CD14-positive monocyte (primary cell): ENCODE measurements around the gene SORBS1. TPM values are rescaled to one million over a fixed set of nuclear protein-coding genes. Genes with fewer than 3 reads are reported as not detected.

Experiments used
- DNase-seq, 3 donors: peaks; one replicate each; pipeline ENCODE4 v3.0.0-alpha.2; 2011 to 2022
- H2AFZ ChIP-seq: 2 replicates; pipeline ENCODE4 v1.6.0; 2012; ENCODE audit warnings: mild to moderate bottlenecking, low read depth, low read length, inconsistent platforms; ENCODE audit not compliant: insufficient read depth, poor library complexity, severe bottlenecking
- H3K27ac ChIP-seq, 2 donors: 1 replicate in 1 of 2; 2 replicates in 1 of 2; pipeline ENCODE4 v1.5.1; 2012 to 2013; ENCODE audit warnings: low read length in 2 of 2, control low read depth in 1 of 2, inconsistent platforms in 1 of 2, low read depth in 1 of 2, mild to moderate bottlenecking in 1 of 2
- H3K27me3 ChIP-seq, 2 donors: one replicate each; pipeline versions ENCODE4 v1.6.0 to v1.6.1; 2011 to 2013; ENCODE audit warnings: low read length in 2 of 2; ENCODE audit not compliant: control insufficient read depth in 2 of 2, insufficient read depth in 2 of 2
- H3K36me3 ChIP-seq, 2 donors: replicated peaks in 1 of 2; 1 replicate in 1 of 2; 2 replicates in 1 of 2; pipeline versions ENCODE4 v1.5.1 to v1.6.1; 2012 to 2013; ENCODE audit warnings: low read length in 2 of 2, control low read depth in 1 of 2, inconsistent platforms in 1 of 2, mild to moderate bottlenecking in 1 of 2; ENCODE audit not compliant: insufficient read depth in 2 of 2, control insufficient read depth in 1 of 2
- H3K4me1 ChIP-seq, 2 donors: 1 replicate in 1 of 2; 2 replicates in 1 of 2; pipeline versions ENCODE4 v1.5.1 to v1.6.1; 2012 to 2013; ENCODE audit warnings: low read length in 2 of 2, control low read depth in 1 of 2, inconsistent platforms in 1 of 2, mild to moderate bottlenecking in 1 of 2, moderate library complexity in 1 of 2; ENCODE audit not compliant: insufficient read depth in 2 of 2, control insufficient read depth in 1 of 2
- H3K4me2 ChIP-seq: replicated peaks from 2 replicates; pipeline ENCODE3; 2012; ENCODE audit warnings: low read length, moderate library complexity, mild to moderate bottlenecking; ENCODE audit not compliant: poor library complexity, severe bottlenecking; ENCODE audit errors: extremely low read depth
- H3K4me3 ChIP-seq, 3 experiments: fragments of 200-600 bp in 1 of 3; sonication (generic) in 1 of 3; replicated peaks in 1 of 3; 1 replicate in 2 of 3; 2 replicates in 1 of 3; pipeline ENCODE4 v1.5.1; 2011 to 2013; ENCODE audit warnings: low read length in 3 of 3, mild to moderate bottlenecking in 3 of 3, control low read depth in 2 of 3, low read depth in 2 of 3, inconsistent platforms in 1 of 3, moderate library complexity in 1 of 3
- H3K79me2 ChIP-seq: 2 replicates; pipeline ENCODE4 v1.6.0; 2012; ENCODE audit warnings: mild to moderate bottlenecking, control low read depth, inconsistent platforms, low read length, moderate library complexity; ENCODE audit not compliant: insufficient read depth
- H3K9ac ChIP-seq: 2 replicates; pipeline ENCODE4 v1.6.0; 2017; ENCODE audit warnings: low read length, mild to moderate bottlenecking; ENCODE audit not compliant: insufficient read depth, poor library complexity, severe bottlenecking
- H3K9me3 ChIP-seq, 2 donors: replicated peaks in 1 of 2; 1 replicate in 1 of 2; 2 replicates in 1 of 2; pipeline versions ENCODE4 v1.5.1 to v1.6.1; 2012 to 2013; ENCODE audit warnings: low read length in 2 of 2, control low read depth in 1 of 2; ENCODE audit not compliant: control insufficient read depth in 1 of 2, insufficient read depth in 1 of 2
- H4K20me1 ChIP-seq: 2 replicates; pipeline ENCODE4 v1.6.0; 2012; ENCODE audit warnings: mild to moderate bottlenecking, low read length, control low read depth, moderate library complexity; ENCODE audit not compliant: insufficient read depth
- H3K27ac Mint-ChIP-seq, 7 donors: one replicate each; pipeline ENCODE4 v1.8.0; 2020; ENCODE audit warnings: mild to moderate bottlenecking in 7 of 7, mixed read lengths in 7 of 7, moderate library complexity in 6 of 7, inconsistent platforms in 2 of 7
- H3K27me3 Mint-ChIP-seq, 3 donors: one replicate each; pipeline ENCODE4 v1.8.0; 2021 to 2022; ENCODE audit warnings: low read depth in 3 of 3, mild to moderate bottlenecking in 3 of 3, mixed read lengths in 3 of 3, moderate library complexity in 3 of 3, inconsistent platforms in 1 of 3
- H3K36me3 Mint-ChIP-seq, 2 donors: one replicate each; pipeline ENCODE4 v1.8.0; 2020; ENCODE audit warnings: mixed read lengths in 2 of 2, inconsistent platforms in 1 of 2, mild to moderate bottlenecking in 1 of 2
- H3K4me1 Mint-ChIP-seq: one replicate; pipeline ENCODE4 v1.8.0; 2020; ENCODE audit warnings: mild to moderate bottlenecking, mixed read lengths
- H3K4me3 Mint-ChIP-seq, 2 donors: one replicate each; pipeline ENCODE4 v1.8.0; 2020; ENCODE audit warnings: mild to moderate bottlenecking in 2 of 2, mixed read lengths in 2 of 2, moderate library complexity in 1 of 2
- H3K9me3 Mint-ChIP-seq, 7 donors: one replicate each; pipeline ENCODE4 v1.8.0; 2020 to 2022; ENCODE audit warnings: mixed read lengths in 7 of 7, mild to moderate bottlenecking in 6 of 7, moderate library complexity in 6 of 7, inconsistent platforms in 2 of 7
- WGBS: methylation state at CpG from one replicate; pipeline ENCODE4 v1.1.5; 2013; ENCODE audit warnings: missing lambda C conversion rate; ENCODE audit not compliant: insufficient coverage; 5-methylcytosine and 5-hydroxymethylcytosine counted together
- intact Hi-C, 2 donors: fragments of 100-400 bp; cut with micrococcal nuclease; formaldehyde crosslinking; loops; one replicate each; pipeline versions ENCODE4 v1.15.0 to v1.15.1; 2023
- polyA plus RNA-seq, 3 donors: library from polyadenylated mRNA; depleted of rRNA in 1 of 3; unstranded in 2 of 3; stranded (reverse) in 1 of 3; fragments of 300-500 nt in 2 of 3; fragments of >200 nt in 1 of 3; fragmentation: Illumina TruSeq in 2 of 3; gene quantifications; 1 replicate in 2 of 3; 2 replicates in 1 of 3; pipeline ENCODE4 v1.2.3, GENCODE V29; 2012 to 2021
- TF ChIP-seq, protein P1 (sequence below): fragments of 200-600 bp; IDR thresholded peaks from one replicate; pipeline ENCODE4 v1.8.0; 2022; ENCODE audit warnings: antibody characterized with exemption, mild to moderate bottlenecking

Gene SORBS1
- polyA plus RNA-seq, 3 donors, result 0.08 to 0.15 TPM; not detected in 1

DNA sequence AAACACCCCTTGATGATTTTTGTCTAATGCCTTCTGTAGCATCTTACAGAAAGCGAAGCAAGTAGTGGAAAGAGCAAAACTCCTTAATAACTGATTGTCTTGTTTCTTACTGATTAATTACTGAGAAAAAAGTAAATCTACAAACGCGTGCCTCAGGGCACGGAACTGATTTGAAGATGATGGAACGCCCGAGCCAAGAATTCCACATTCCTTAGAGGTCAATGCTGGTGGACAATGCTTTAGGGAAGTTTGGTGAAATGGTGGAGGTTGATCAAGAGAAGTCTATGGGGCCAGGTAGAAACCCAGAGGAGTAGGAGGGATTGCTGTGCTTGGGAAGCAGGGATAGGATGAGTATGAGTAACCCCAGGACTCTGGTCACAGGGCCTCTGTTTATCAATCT lies 5.0 kb upstream of the SORBS1 start:
- Mint-ChIP-seq H3K36me3 (no peaks in the 10 kb centered on the region), H3K27me3 (peaks cover 2 to 4% (median 4%) of the 10 kb centered on the region in 3 donors), H3K27ac (no peak overlapping the region), H3K4me1 (peaks cover 31% of the 10 kb centered on the region), H3K4me3 (no peak overlapping the region), H3K9me3 (no peaks in the 10 kb centered on the region)
- no peak overlapping the region for H3K4me3 ChIP-seq
- no peaks in the 10 kb centered on the region for H3K9me3 ChIP-seq
- no peaks in the 10 kb centered on the region for H3K79me2 ChIP-seq
- TF ChIP-seq, protein P1, sequence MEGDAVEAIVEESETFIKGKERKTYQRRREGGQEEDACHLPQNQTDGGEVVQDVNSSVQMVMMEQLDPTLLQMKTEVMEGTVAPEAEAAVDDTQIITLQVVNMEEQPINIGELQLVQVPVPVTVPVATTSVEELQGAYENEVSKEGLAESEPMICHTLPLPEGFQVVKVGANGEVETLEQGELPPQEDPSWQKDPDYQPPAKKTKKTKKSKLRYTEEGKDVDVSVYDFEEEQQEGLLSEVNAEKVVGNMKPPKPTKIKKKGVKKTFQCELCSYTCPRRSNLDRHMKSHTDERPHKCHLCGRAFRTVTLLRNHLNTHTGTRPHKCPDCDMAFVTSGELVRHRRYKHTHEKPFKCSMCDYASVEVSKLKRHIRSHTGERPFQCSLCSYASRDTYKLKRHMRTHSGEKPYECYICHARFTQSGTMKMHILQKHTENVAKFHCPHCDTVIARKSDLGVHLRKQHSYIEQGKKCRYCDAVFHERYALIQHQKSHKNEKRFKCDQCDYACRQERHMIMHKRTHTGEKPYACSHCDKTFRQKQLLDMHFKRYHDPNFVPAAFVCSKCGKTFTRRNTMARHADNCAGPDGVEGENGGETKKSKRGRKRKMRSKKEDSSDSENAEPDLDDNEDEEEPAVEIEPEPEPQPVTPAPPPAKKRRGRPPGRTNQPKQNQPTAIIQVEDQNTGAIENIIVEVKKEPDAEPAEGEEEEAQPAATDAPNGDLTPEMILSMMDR, result no peak
- intact Hi-C loops, result no loop called here
- no peaks in the 10 kb centered on the region for H3K36me3 ChIP-seq
- H3K27me3 ChIP-seq, result peaks cover 0 to 3% of the 10 kb centered on the region in 2 donors
- DNase-seq, result no peak
- H3K9ac ChIP-seq, result no peak overlapping the region
- H2AFZ ChIP-seq, result no peak overlapping the region
- no CpG with 5 or more reads among the region's 6 CpGs for WGBS
- peaks cover 23 to 32% of the 10 kb centered on the region in 2 donors for H3K4me1 ChIP-seq
- H3K27ac ChIP-seq, result no peak overlapping the region
- H3K4me2 ChIP-seq, result no peak overlapping the region
- no peaks in the 10 kb centered on the region for H4K20me1 ChIP-seq

DNA sequence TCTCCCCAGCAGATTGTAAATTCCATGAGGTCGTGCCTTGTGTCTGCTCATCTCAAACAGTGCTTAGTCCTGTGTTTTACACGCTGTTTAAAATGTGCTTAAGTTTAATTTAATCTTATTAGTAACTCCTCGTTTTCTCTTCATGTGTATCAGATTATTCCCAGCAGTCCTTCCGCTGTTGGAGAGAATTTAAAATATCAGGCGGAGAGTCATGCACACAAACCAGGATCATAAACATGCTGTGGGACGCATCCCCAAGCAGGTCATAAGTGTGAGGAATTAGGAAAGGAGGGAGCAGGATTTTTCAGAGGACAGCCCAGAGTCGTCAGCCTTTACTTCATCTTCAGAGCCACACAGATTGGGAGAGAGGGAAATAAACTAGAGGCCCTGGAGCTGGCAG lies 4.2 kb upstream of the SORBS1 start:
- Histone ChIP-seq H3K79me2 (no peaks in the 10 kb centered on the region), H3K9me3 (no peaks in the 10 kb centered on the region), H3K9ac (no peak overlapping the region), H4K20me1 (no peaks in the 10 kb centered on the region), H3K27me3 (peaks cover under 1 to 7% of the 10 kb centered on the region in 2 donors), H2AFZ (no peak overlapping the region), H3K36me3 (no peaks in the 10 kb centered on the region), H3K4me2 (no peak overlapping the region), H3K4me3 (no peak overlapping the region), H3K27ac (no peak overlapping the region), H3K4me1 (peaks cover 26 to 39% of the 10 kb centered on the region in 2 donors)
- no peak for DNase-seq
- no CpG with 5 or more reads among the region's 7 CpGs for WGBS
- no peaks in the 10 kb centered on the region for H3K9me3 Mint-ChIP-seq
- no peak overlapping the region for H3K4me3 Mint-ChIP-seq
- no peak overlapping the region for H3K27ac Mint-ChIP-seq
- intact Hi-C loops, result no loop called here
- peaks cover 7 to 9% (median 8%) of the 10 kb centered on the region in 3 donors for H3K27me3 Mint-ChIP-seq
- H3K36me3 Mint-ChIP-seq, result peaks cover 0 to under 1% of the 10 kb centered on the region in 2 donors
- TF ChIP-seq, protein P1, result no peak
- H3K4me1 Mint-ChIP-seq, result peaks cover 36% of the 10 kb centered on the region
